HuH-7.5 (cell line): ENCODE results near the gene MED7.
"Not testable (repeated sequence)": the region's sequence is repeated elsewhere in the genome, so short reads cannot be mapped to it uniquely, and the experiment has no call there.

Experiments used
- DNase-seq: peaks from one replicate; pipeline ENCODE4 v3.0.0; 2011; ENCODE audit warnings: low spot score

MED7 gene

GRCh38 chr5:157142317-157143126 lies at the start of gene MED7:
TSS of gene MED7 (minus strand) at chr5:157142865. CDS start at chr5:157139431, 3,434 bp downstream.
- DNase-seq = peak; percentile 83

- no peak for DNase-seq
Measured at GRCh38 chr5:157189223-157189622, 46.6 kb upstream of the MED7 start.

- DNase-seq = no peak
Measured at GRCh38 chr5:157188270-157188669, 45.6 kb upstream of the MED7 start.

GRCh38 chr5:157187046-157187754 lies 44.5 kb upstream of the MED7 start:
- no peak for DNase-seq

GRCh38 chr5:157186309-157187045 lies 43.8 kb upstream of the MED7 start:
- no peak for DNase-seq

GRCh38 chr5:157185122-157185521 lies 42.5 kb upstream of the MED7 start:
- DNase-seq = not testable (repeated sequence)

GRCh38 chr5:157184117-157184670 lies 41.5 kb upstream of the MED7 start:
- no peak for DNase-seq

- DNase-seq = no peak
Measured at GRCh38 chr5:157182143-157182757, 39.6 kb upstream of the MED7 start.

- DNase-seq = no peak
Measured at GRCh38 chr5:157180374-157181264, 38.0 kb upstream of the MED7 start, which contains the start of gene ITK. TSS of gene ITK (plus strand) at chr5:157180840. CDS start at chr5:157180978, 138 bp downstream.

- no peak for DNase-seq
Measured at GRCh38 chr5:157178966-157179365, 36.3 kb upstream of the MED7 start.

GRCh38 chr5:157177953-157178352 lies 35.3 kb upstream of the MED7 start:
- DNase-seq = no peak

- no peak for DNase-seq
Measured at GRCh38 chr5:157175071-157175612, 32.5 kb upstream of the MED7 start.

GRCh38 chr5:157172403-157172802 lies 29.7 kb upstream of the MED7 start:
- no peak for DNase-seq

GRCh38 chr5:157168286-157168685 lies 25.6 kb upstream of the MED7 start:
- no peak for DNase-seq

- no peak for DNase-seq
Measured at GRCh38 chr5:157167214-157167621, 24.6 kb upstream of the MED7 start.

GRCh38 chr5:157166214-157167213 lies 23.8 kb upstream of the MED7 start, which contains the start of gene GARIN3:
TSS of gene GARIN3 (minus strand) at chr5:157166264. CDS start at chr5:157166168, 96 bp downstream.
- DNase-seq = no peak

GRCh38 chr5:157165668-157166067 lies 23.0 kb upstream of the MED7 start:
- no peak for DNase-seq

- DNase-seq = no peak
Measured at GRCh38 chr5:157165261-157165660, 22.6 kb upstream of the MED7 start.

- no peak for DNase-seq
Measured at GRCh38 chr5:157164521-157164920, 21.9 kb upstream of the MED7 start.
